ENCODE results near the gene ITGAD. TPM values are rescaled to one million over a fixed set of nuclear protein-coding genes. Genes with fewer than 3 reads are reported as not detected.
A peak's percentile ranks its signal among the peaks of the same experiment; 100 is the strongest.

Gene ITGAD
- total and polyA plus RNA-seq, 2 of the 4 experiments (the other 2 are of a cell fraction): not detected

DNA sequence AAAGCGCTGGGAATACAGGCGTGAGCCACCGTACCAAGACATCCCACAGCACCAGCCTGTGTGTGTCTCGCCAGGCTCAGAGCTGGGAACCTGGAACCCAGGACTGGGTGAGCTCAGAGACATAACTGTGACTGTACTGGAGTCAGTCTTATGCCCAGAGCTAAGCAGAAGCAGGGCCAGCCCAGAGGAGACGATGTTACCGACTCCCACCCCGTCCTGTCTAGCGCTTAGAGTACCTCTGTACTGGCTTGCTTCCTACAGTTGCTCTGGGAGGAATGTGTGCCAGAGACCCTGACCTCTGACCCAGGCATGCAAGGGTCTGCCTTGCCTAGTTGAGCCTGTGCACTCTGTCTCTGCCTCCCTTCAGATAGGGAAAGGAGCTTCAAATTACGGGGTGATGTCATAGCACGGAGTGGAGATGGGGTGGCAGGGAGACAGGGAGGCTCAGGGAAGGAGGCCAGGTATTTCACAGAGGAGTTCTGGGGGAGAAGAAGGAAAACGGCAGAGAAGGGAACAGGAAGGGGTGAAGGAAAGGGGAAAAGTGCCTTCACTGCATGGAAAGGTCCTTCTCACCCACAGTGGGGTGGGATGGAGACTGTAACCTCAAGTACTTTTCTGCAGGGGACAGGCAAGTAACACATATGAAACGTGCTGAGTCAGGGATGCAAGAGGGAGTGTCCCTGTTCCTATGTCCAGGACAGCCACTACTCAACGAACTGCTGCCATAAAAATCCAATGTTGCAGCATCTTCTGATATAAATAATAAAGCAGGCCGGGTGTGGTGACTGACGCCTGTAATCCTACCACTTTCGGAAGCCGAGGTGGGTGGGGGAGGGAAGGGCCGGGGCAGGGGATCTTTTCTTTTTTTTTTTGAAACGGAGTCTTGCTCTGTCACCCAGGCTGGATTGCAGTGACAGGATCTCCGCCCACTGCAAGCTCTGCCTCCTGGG is 60.4 kb downstream of the ITGAD start:
- Histone ChIP-seq H3K9ac (ENCODE audit: low read depth, low read length) (0 out of 2 replicates have a peak overlapping the region, but pooled peaks have one; percentile 27), H3K23ac (ENCODE audit: low read depth, low read length) (peak overlapping the region; percentile 86), H3K56ac (ENCODE audit: extremely low read depth, insufficient read depth, low read length) (no peak overlapping the region), H3K27ac (ENCODE audit: insufficient read depth, low read length) (peak overlapping the region; percentile 82), H3K18ac (ENCODE audit: low read depth, low read length) (peak overlapping the region; percentile 17), H2BK120ac (ENCODE audit: low read depth, low read length) (peak overlapping the region; percentile 68), H3K4ac (ENCODE audit: low read depth, low read length) (peak overlapping the region; percentile 90), H3K4me1 (ENCODE audit: control insufficient read depth, insufficient read depth, low read length) (peaks cover 25% of the 10 kb centered on the region), H3K9me3 (ENCODE audit: control insufficient read depth, insufficient read depth, low read length) (no peaks in the 10 kb centered on the region), H2BK20ac (ENCODE audit: low read depth, low read length) (peak overlapping the region; percentile 69), H3K4me3 (ENCODE audit: insufficient read depth, low read depth, low read length) (no peak overlapping the region), H4K91ac (ENCODE audit: insufficient read depth, low read depth, low read length) (peak overlapping the region; percentile 54), H3K79me1 (ENCODE audit: low read depth in 1 of 2, low read length in 2 of 2) (peaks cover 16 to 71% of the 10 kb centered on the region in 2 experiments), H2AFZ (replicated peaks; ENCODE audit: low read length, poor library complexity) (peak overlapping the region; percentile 17), H4K8ac (ENCODE audit: low read depth in 2 of 2, low read length in 2 of 2) (peak overlapping the region; percentile 4 to 35; a peak in 3 of 4 replicates), H3K4me2 (ENCODE audit: low read depth, low read length) (peak overlapping the region; percentile 52), H3K27me3 (ENCODE audit: control insufficient read depth, insufficient read depth, low read length) (no peaks in the 10 kb centered on the region), H2BK5ac (ENCODE audit: low read depth, low read length, poor library complexity, severe bottlenecking) (peak overlapping the region; percentile 66), H2AK5ac (ENCODE audit: low read depth, low read length) (peak overlapping the region; percentile 87), H2AK9ac (replicated peaks; ENCODE audit: low read depth, low read length, poor library complexity) (peak overlapping the region; percentile 79), H3K14ac (replicated peaks; ENCODE audit: low read depth, low read length) (peak overlapping the region; percentile 56), H3K9me1 (ENCODE audit: insufficient read depth, low read length) (peaks cover 30% of the 10 kb centered on the region), H3K36me3 (ENCODE audit: control insufficient read depth, insufficient read depth, low read length) (no peaks in the 10 kb centered on the region; the same call in 1 of the 2 replicates), H4K20me1 (ENCODE audit: insufficient read depth, low read length) (peaks cover 40% of the 10 kb centered on the region), H4K5ac (ENCODE audit: low read depth, low read length) (peak overlapping the region; percentile 69), H2BK15ac (ENCODE audit: low read depth, low read length) (peak overlapping the region; percentile 92; the same call in 2 of the 3 replicates)
- in situ Hi-C loops (cut with MboI; ENCODE audit: low sequenced_read_pairs): loop anchor here (25.0 kb wide), 1 partner anchor 409 kb away; the partner anchor contains the start of gene ZNF267
- POLR2A ChIA-PET (ENCODE audit: unreplicated experiment): interaction anchor here (0.6 to 0.9 kb wide), 2 partner anchors 336 to 412 kb away, joined by 3 to 5 read pairs; partner anchors contain the start of gene KAT8
- DNase-seq (peak; percentile 36), ATAC-seq (ENCODE audit: low read depth) (peak; percentile 28)
- intact Hi-C loops (cut with micrococcal nuclease): no loop called here
- CTCF ChIA-PET: interaction anchor here (1.0 kb wide), 2 partner anchors 11 to 36 kb away, joined by 3 to 5 read pairs; partner anchors contain the start of gene ZNF843
- BruUV-seq (replicated peaks): no TSS peak
- TF ChIP-seq MAZ (IDR thresholded peaks at IDR 0.05; ENCODE audit: borderline replicate concordance, low read depth, low read length): no peak
- TF ChIP-seq MAFK (IDR thresholded peaks at IDR 0.05; ENCODE audit: low read depth, low read length): peak; percentile 85
- 33% methylated on average over 2 of the region's 20 CpGs; no CpG with 5 or more reads in 1 of the 2 experiments for WGBS, 2 experiments (ENCODE audit: extremely low coverage in 2 of 2, insufficient read length in 1 of 2)
- dilution Hi-C loops (cut with HindIII; ENCODE audit: low sequenced_read_pairs, unreplicated experiment): no loop called here
